Ovary (tissue), 9 donors: ENCODE results near the gene EPYC. TPM values are rescaled to one million over a fixed set of nuclear protein-coding genes. Genes with fewer than 3 reads are reported as not detected.
"Not testable (repeated sequence)": the region's sequence is repeated elsewhere in the genome, so short reads cannot be mapped to it uniquely, and the experiment has no call there.

Experiments used
- DNase-seq, 5 donors: peaks; one replicate each; pipeline ENCODE4 v3.0.0-alpha.2; 2019 to 2020
- H3K27ac ChIP-seq, 2 donors: fragments of 200-600 bp; one replicate each; pipeline versions ENCODE4 v1.5.1 to v1.8.0; 2019 to 2022
- H3K27me3 ChIP-seq: fragments of 200-600 bp; one replicate; pipeline ENCODE4 v1.8.0; 2022
- H3K36me3 ChIP-seq: fragments of 200-600 bp; sonication (generic); one replicate; pipeline ENCODE4 v1.5.1; 2019
- H3K4me1 ChIP-seq: one replicate; pipeline ENCODE4 v1.8.1; 2013; ENCODE audit warnings: mild to moderate bottlenecking, moderate library complexity; ENCODE audit not compliant: insufficient read depth
- H3K4me3 ChIP-seq: fragments of 200-600 bp; sonication (generic); one replicate; pipeline ENCODE4 v1.5.1; 2017
- H3K9me3 ChIP-seq, 2 donors: fragments of 200-600 bp in 1 of 2; sonication (generic) in 1 of 2; one replicate each; pipeline versions ENCODE4 v1.5.1 to v1.8.1; 2013 to 2019; ENCODE audit warnings: mild to moderate bottlenecking in 1 of 2, moderate library complexity in 1 of 2
- CTCF ChIP-seq, 3 donors: fragments of 450-650 bp in 2 of 3; fragments of 200-600 bp in 1 of 3; IDR thresholded peaks; one replicate each; pipeline versions ENCODE4 v1.5.1 to v1.8.0; 2016 to 2022; ENCODE audit warnings: antibody characterized with exemption in 3 of 3, mild to moderate bottlenecking in 1 of 3
- EP300 ChIP-seq: sonication (generic); formaldehyde crosslinking; IDR thresholded peaks from one replicate; pipeline ENCODE4 v1.6.1; 2017; ENCODE audit warnings: antibody characterized with exemption
- POLR2A ChIP-seq: fragments of 450-650 bp; IDR thresholded peaks from one replicate; pipeline ENCODE4 v1.6.1; 2017; ENCODE audit warnings: antibody characterized with exemption, mild to moderate bottlenecking, moderate library complexity
- WGBS, 3 donors: extraction: QIAGEN DNeasy Blood & Tissue Kit in 1 of 3; methylation state at CpG; one replicate each; pipeline versions ENCODE4 v1.1.5 to v1.1.7; 2013 to 2017; 5-methylcytosine and 5-hydroxymethylcytosine counted together
- intact Hi-C, 4 donors: fragments of 100-400 bp; cut with DNase I; formaldehyde crosslinking; loops; one replicate each; pipeline versions ENCODE4 v1.11.0 to v1.15.1; 2022 to 2023
- polyA plus RNA-seq, 2 donors: library from polyadenylated mRNA; stranded (reverse); fragments of 200-250 nt in 1 of 2; fragments of 350-450 nt in 1 of 2; fragmentation: Illumina TruSeq in 1 of 2; extraction: RNeasy Lipid Tissue Mini Kit (QIAGEN cat#74804) in 1 of 2; gene quantifications; one replicate each; pipeline ENCODE4 v1.2.3, GENCODE V29; 2013 to 2014
- total RNA-seq, 7 donors: library from RNA; depleted of rRNA in 2 of 7; stranded (reverse); fragments of >200 nt in 2 of 7; fragmentation: NEBNext Ultra II Directional in 3 of 7; extraction: Animal tissue kit (Norgen Biotek cat#: 25700) in 3 of 7; gene quantifications; one replicate each; pipeline versions ENCODE4 v1.1.0 to v1.2.4, GENCODE V29; 2016 to 2023
- donor health status: DM: no; HTN: no; CAD: no; lungs with moderate emphysema.
- donor health status: DM: no; HTN: no; CAD: no.
- donor health status: Bipolar disorder and iron deficiency.
- donor health status: DM: yes; HTN: yes; CAD: no.
- donor health status: DM: no; HTN: no; CAD: no.
- donor health status: DM: yes; HTN: yes; CAD: no.

EPYC gene
- total and polyA plus RNA-seq, 9 donors: 0.16 to 0.43 (median 0.24) TPM; not detected in 6

- Histone ChIP-seq H3K4me3 (no peak overlapping the region), H3K27me3 (no peaks in the 10 kb centered on the region), H3K27ac (no peak overlapping the region), H3K9me3 (no peaks in the 10 kb centered on the region), H3K4me1 (peaks cover 1% of the 10 kb centered on the region), H3K36me3 (no peaks in the 10 kb centered on the region)
- intact Hi-C loops: loop anchor here in 1 of 4 donors (10.0 kb wide), 1 partner anchor 355 kb away; no protein-coding TSS in a partner anchor
- no peak for DNase-seq
- TF ChIP-seq EP300 (no peak), CTCF (IDR thresholded peaks at IDR 0.05) (no peak), POLR2A (no peak)
- WGBS, 3 donors: 59 to 66% (median 60%) methylated on average over 1 of the region's 1 CpG
Observed at GRCh38 chr12:90989686-90990111, 15.1 kb downstream of the EPYC start.

GRCh38 chr12:90987520-90987919, 17.3 kb downstream of the EPYC start:
- H3K9me3 ChIP-seq: no peaks in the 10 kb centered on the region
- no peaks in the 10 kb centered on the region for H3K27me3 ChIP-seq
- intact Hi-C loops: loop anchor here in 1 of 4 donors (10.0 kb wide), 1 partner anchor 357 kb away; no protein-coding TSS in a partner anchor
- H3K4me3 ChIP-seq: no peak overlapping the region
- 93 to 98% (median 95%) methylated on average over 1 of the region's 1 CpG for WGBS, 3 donors
- no peaks in the 10 kb centered on the region for H3K36me3 ChIP-seq
- no peaks in the 10 kb centered on the region for H3K4me1 ChIP-seq
- no peak for DNase-seq
- TF ChIP-seq EP300 (no peak), POLR2A (no peak), CTCF (IDR thresholded peaks at IDR 0.05) (no peak)
- no peak overlapping the region for H3K27ac ChIP-seq

GRCh38 chr12:90987101-90987500, 17.7 kb downstream of the EPYC start:
- H3K4me1 ChIP-seq: no peaks in the 10 kb centered on the region
- H3K9me3 ChIP-seq: no peaks in the 10 kb centered on the region
- no peaks in the 10 kb centered on the region for H3K27me3 ChIP-seq
- intact Hi-C loops: loop anchor here in 1 of 4 donors (10.0 kb wide), 1 partner anchor 358 kb away; no protein-coding TSS in a partner anchor
- DNase-seq: no peak
- H3K36me3 ChIP-seq: no peaks in the 10 kb centered on the region
- H3K27ac ChIP-seq: no peak overlapping the region
- TF ChIP-seq POLR2A: no peak
- no peak for TF ChIP-seq EP300
- TF ChIP-seq CTCF (IDR thresholded peaks at IDR 0.05): no peak
- H3K4me3 ChIP-seq: no peak overlapping the region
- WGBS, 3 donors: 82 to 91% (median 90%) methylated on average over 1 of the region's 1 CpG

- WGBS, 3 donors: 93 to 95% (median 93%) methylated on average over 3 of the region's 3 CpGs
- DNase-seq, H3K36me3 ChIP-seq, H3K4me3 ChIP-seq, H3K9me3 ChIP-seq, H3K27ac ChIP-seq, H3K27me3 ChIP-seq, H3K4me1 ChIP-seq: not testable (repeated sequence)
- intact Hi-C loops: loop anchor here in 1 of 4 donors (10.0 kb wide), 1 partner anchor 359 kb away; no protein-coding TSS in a partner anchor
Observed at GRCh38 chr12:90985331-90985730, 19.4 kb downstream of the EPYC start.

GRCh38 chr12:90984114-90984513, 20.7 kb downstream of the EPYC start:
- Histone ChIP-seq H3K4me3 (no peak overlapping the region), H3K27ac (no peak overlapping the region), H3K4me1 (peaks cover 2% of the 10 kb centered on the region), H3K9me3 (no peaks in the 10 kb centered on the region), H3K27me3 (no peaks in the 10 kb centered on the region), H3K36me3 (no peaks in the 10 kb centered on the region)
- 91 to 97% (median 93%) methylated on average over 3 of the region's 3 CpGs for WGBS, 3 donors
- DNase-seq: no peak
- TF ChIP-seq CTCF (IDR thresholded peaks at IDR 0.05) (no peak), POLR2A (no peak), EP300 (no peak)
- intact Hi-C loops: loop anchor here in 1 of 4 donors (10.0 kb wide), 1 partner anchor 361 kb away; no protein-coding TSS in a partner anchor
